Activated effector memory CD4-positive, alpha-beta T cell treated with Interleukin-2 at 50 U/mL for 16 hours (primary cell): ENCODE results near the gene DGCR8.

Experiments used
- DNase-seq: peaks from one replicate; pipeline ENCODE4 v3.0.0-alpha.2; 2020

DGCR8 gene

DNA sequence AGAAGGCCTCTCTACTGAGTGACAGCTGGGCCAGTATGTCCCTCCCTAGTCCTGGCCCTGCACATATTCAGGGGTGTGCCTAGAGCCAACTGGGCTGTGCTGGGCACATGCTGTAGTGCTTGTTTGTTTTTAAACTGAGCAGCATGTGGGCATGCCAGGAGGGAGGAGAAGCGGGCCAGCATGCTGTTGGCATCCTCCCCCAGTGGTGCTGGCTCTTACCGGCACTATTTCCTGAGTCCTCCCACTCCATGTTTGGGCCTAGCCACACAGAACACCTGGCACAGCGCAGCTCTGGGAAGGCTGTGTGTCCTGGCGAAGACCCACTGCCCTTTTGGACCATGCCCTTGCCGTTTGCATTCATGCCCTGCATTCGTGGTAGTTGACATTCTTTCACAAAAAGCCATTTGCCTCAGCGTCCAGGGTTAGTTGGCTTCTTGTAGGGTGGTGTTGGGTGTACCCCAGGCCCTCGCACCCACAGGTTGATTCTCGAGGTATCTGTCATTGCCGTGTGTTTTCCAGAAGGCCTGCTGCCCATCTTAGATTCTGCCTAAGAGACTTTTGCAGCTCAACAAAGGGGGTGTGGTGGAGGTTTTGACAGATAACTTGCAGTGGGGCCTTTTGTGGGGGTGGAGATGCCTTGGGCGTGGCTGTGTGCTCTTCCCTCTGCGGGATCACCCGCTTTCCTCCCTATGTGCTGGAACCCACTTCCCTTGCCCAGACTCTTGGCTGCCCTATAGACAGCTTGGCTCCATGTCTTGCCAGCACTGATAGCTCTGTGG lies 13.6 kb downstream of the DGCR8 start:
- DNase-seq = no peak

DNA sequence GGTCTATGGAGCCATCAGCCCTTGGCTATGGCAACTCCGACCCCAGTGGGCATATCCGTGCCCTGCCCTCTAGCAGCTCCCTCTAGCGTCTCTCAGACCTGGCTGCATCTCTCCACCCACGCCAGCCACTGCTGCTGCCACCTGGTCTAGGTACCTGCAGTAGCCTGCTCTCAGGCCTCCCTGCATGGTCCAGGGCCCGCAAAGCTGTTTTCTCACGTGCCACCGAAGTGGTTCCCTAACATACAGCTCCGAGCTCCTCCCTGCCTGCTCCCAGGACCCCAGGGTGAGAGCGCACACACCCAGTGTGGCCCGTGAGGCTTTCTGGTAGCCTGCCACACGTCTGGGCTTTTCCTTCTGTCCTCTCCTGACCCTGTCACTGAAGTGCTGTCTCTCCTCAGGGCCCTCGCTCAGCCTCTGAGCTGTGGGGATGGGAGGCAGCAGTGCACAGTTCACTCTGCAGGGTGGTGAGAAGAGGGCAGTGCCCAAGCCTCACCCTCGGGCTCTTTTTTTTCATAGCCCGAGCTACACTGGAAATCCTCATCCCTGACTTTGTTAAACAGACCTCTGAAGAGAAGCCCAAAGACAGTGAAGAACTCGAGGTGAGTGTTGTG lies 14.3 kb downstream of the DGCR8 start:
- DNase-seq = no peak

- no peak for DNase-seq
Measured at GRCh38 chr22:20095521-20095920, 15.5 kb downstream of the DGCR8 start.

DNA sequence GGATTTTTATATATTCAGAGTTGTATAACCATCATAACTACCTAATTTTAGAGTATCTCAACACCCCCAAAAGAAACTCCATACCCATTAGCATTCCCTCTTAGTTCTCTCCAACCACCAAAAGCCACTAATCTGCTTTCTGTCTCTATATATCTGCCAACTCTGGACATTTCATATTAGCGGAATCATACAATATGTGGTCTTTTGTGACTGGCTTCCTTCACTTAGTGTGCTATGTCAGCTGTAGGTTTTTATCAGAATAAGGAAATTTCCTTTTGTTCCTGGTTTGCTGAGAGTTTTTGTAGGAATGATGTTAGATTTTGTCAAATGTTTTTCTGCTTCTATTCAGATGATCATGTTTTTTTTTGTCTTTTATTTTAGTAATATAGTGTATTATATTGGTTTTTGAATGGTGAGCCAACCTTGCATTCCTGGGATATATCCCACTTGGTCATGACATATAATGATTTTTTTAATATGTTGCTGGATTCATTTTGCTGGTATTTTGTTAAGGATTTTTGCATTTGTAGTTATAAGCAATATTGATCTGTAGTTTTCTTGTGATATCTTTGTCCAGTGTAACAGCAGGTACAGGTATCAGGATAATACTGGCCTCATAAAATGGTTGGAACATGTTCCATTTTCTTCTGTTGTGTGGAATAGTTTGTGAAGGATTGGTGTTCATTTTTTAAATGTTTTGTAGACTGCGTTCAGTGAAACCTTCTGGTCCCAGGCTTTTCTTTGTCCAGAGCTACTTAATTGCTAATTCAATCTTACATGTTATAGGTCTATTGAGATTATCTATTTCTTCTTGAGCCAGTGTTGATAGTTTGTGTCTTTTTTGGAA lies 16.8 kb downstream of the DGCR8 start:
- DNase-seq = no peak

DNA sequence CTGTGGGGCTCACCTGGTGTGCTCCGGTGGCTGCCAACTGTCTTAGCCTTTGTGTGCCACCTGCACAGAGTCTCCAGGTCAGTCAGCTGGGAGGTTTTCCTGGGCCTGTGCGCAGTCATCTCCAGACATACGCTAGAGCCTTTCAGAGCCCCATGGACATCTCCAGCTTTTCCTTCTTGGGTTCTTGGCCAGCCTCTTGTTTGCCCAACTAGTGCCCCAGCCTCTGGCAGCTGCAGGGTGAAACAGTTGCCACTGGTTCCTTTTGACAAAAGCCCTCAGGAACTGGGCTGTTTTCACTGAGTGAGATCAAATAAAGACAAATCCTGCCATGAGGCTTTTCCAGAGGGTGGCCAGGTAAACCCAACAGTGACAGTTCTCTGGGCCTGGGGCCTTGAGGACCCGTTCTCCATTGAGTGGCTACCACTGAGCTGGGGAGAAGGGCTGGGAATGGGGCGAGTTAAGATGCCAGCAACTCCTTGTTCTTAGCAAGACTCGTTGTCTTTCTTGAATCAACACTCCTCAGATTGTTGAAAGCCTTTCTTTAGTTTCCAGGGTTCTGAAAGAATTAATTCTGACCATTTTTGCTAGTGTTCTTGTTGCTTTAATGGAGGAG lies 19.2 kb downstream of the DGCR8 start:
- no peak for DNase-seq

DNA sequence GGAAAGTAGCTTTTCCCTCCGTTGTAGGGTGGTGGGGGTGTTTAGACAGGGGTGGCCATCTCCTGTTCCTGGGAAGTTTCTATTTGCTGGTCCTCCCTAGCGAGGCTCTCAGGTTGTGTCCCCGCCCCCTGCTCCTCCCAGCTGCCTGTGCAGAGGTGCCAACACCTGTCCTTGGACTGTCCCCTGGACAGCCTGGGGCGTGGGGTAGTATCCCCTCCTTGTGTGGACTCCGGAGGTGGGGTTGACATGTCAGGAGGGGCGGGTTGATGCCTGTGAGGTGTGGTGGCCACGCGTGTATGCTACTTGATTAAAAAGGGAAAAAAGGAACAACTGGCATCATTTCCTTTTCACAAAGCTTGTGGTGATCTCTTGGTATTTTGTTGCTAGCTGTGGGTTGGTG lies 21.6 kb downstream of the DGCR8 start:
- DNase-seq = no peak

DNA sequence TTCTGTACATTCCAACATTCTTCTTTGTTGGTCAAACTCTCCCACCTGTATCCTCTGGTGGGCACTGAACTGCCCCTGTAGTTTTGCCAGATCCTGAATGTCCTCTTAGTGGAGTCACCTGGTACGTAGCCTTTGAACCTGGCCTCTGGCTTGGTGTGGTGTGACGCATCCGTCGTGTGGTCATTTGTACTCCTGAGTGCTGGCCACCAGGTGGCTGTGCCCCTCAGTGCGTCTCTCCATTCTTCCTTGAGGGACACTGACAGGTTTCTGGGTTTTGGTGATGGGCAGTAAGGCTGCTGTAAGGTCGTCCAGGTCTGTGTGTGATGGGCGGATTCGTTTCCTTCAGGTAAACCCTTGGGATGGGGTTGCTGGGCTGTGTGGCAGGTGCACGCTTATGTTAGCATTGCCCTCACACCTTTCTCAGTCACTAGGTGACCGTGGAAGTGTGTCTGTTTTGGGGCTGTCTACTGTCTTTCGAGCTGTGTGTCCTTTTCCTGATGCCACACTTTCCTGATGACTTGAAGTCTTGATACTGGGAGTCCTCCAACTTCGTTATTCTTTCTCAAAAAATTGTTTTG lies 22.3 kb downstream of the DGCR8 start:
- no peak for DNase-seq

DNA sequence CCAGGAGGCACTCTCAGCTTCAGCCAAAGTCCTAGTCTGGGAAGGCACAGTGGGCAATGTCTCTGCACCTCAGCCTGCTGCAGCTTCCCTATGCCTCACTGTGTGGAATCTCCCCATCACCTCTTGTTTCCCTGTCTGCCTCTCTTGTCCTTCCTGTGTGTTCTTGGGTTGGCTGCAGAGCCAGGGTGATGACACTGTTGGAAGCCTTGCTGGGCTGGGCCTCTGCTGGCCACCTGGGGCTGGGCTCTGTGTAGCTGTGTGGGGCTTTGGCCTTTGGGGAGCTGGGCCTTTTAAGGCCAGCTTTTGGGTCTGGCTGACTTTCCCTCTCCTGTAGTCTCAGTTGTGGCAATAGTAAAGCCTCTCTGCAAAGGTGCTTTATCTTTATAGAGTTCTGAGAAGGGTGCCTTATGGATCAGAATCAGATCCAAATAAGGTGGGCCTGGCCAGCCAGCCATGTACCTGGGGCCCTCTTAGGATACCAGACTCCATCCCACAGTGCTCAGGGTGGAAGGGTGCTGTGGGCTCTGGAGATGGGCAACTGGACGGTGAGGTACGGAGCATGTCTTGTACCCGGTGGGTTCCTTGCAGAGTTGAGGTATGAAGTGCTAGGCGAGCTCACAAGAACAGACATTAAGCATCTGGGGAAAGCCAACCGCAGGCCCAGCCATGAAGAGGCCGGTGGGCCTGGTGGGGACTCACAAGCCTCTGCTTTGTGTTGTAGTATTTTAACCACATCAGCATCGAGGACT lies 25.6 kb downstream of the DGCR8 start:
- DNase-seq = no peak

DNA sequence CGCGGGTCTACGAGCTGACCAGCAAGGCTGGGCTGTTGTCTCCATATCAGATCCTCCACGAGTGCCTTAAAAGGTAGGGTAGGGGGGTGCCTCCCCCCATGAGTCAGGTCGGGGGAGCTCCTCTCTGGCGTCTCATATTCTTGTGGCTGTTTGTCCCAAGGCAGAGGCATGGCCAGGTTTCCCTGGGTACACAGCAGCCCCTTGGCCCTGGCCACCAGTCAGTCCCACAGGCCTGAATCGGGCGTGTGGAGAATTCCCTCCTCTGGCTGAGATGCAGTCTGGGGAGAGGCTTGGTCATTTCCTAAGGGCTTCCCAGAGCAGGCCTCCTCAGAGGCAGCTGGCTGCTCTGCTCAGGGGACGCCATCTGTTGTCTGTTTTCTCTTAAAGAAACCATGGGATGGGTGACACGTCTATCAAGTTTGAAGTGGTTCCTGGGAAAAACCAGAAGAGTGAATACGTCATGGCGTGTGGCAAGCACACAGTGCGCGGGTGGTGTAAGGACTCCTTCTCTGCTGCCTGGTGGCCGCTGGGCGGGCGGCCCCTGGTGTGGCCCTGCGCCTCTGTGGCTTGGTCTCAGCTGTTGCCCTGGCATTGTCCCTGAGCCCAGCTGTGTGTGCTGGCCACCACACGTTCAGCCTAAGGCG lies 26.3 kb downstream of the DGCR8 start:
- DNase-seq = no peak

- DNase-seq = no peak
Measured at GRCh38 chr22:20106849-20107237, 26.8 kb downstream of the DGCR8 start.

DNA sequence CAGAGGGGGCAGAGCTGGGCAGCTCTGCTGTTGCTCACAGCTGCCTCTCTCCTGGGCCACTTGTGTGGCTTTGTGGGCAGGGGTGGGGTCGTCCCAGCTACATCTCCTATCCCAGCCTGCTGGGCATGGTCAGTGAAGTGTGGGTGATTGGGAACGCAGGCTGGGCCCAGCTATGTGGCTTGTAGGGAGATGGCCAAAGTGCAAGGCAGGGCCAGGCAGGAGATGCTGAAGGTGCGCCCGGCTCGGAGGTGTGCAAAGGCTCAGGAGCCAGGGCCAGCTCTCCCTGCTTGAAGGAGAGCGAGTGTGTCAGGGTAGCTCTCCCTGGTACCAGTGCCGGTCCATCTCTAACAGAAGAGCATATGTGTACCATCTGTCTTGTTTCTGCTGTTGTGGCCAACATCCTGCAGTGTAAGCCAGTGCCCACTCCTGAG lies 27.4 kb downstream of the DGCR8 start:
- no peak for DNase-seq

GRCh38 chr22:20107951-20108756 lies 28.1 kb downstream of the DGCR8 start:
- DNase-seq = no peak

- no peak for DNase-seq
Measured at GRCh38 chr22:20108757-20109230, 28.8 kb downstream of the DGCR8 start.

DNA sequence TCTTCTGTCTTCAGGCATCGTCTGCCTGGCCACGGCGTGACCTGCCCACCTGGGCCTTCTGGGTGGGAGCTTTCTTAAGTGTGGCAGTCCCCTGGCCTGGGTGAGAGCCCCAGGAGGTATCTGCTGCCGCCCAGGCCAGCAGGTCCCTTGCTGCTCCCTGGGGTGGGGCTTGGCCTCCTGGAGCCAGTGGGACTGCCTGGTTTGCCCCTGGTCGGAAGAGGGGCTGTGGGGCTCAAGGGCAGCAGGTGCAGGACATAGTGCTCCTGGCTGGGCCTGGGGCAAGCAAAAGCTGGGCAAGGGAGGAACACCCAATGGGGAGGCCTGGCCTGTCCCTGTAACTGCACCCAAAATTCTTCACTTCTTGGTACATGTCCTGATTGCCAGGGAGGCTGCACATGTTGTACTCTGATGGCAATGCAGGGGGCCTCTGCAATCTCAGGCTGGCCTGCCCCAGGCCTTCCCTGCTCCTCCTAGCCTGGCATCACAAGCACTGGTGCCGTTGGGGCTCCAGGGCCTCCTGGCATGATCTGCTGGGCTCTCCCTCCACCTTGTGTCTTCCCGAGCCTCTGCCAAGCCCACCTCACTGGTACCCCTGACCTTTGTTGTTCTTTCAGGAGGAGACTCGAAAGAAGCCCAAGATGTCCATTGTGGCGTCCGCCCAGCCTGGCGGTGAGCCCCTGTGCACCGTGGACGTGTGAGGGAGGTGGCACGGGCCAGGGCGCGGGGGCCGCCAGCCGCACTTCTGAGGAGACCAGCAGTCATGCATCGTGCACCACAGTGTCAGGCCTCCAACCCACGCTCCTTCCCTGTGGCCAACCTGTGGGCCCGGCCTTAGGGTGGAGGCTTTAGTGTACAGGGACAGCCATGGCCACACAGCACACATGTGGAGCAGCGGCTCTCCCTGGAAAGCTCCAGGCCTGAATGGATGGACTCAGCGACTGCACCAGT lies 29.6 kb downstream of the DGCR8 start:
- no peak for DNase-seq

DNA sequence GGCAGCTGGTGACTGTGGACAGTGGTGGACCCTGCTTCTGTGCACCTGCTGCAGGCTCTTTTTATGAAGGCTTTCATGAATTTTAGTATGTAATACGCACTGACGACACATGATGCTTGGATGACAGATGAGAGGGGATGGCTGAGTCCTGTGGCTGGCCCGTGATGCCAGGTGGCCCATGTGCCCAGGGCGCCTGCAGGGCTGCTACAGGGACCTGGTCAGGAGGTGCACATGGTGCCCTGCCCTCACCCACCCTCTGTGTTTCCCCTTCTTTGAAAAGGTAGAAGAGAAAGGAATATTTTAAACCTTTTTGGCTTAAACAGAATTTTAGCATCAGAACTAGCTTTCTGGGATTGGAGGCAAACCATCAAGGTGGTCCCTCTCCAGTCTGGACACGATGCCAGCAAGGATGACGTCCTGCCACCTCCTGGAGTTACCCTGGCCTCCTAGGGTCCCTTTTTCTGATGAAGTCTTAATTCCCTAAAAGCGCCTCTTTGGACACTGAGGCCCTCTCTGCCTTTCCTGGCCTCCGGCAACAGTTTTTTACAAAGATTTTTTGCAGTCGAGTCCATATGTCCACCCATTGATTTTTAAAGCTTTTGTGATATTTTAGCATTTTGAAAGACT lies 30.4 kb downstream of the DGCR8 start:
- DNase-seq = no peak

DNA sequence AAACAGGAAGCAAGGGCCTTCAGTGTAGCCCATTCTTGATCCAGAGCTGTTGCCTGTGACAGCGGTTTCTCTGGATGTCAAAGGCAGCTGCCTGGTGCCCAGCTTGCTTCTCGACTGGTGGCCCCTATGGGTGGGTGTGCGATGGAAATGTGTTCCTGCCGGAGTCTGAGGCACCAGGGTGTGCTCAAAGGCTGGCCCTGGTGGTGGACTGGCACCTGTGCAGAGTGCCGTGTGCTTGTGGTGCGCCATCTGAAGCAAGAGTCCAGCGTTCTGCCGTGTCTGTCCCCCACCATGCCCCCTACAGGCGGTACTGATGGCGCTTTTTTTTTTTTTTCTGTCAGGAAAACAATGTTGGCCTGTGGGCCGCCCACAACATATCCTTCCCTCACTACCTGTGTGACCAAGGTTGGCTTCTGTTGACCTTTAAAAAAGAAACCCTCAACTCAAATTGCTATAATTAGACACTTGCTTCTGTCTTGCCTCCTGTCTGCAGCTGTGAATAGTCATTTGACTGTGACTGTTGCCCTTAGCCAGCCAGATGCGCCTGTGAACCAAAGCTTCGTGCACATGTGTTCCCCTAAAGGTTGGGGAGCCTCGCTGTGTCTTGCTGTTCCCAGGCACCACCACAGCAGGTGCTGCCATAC lies 31.1 kb downstream of the DGCR8 start:
- no peak for DNase-seq

DNA sequence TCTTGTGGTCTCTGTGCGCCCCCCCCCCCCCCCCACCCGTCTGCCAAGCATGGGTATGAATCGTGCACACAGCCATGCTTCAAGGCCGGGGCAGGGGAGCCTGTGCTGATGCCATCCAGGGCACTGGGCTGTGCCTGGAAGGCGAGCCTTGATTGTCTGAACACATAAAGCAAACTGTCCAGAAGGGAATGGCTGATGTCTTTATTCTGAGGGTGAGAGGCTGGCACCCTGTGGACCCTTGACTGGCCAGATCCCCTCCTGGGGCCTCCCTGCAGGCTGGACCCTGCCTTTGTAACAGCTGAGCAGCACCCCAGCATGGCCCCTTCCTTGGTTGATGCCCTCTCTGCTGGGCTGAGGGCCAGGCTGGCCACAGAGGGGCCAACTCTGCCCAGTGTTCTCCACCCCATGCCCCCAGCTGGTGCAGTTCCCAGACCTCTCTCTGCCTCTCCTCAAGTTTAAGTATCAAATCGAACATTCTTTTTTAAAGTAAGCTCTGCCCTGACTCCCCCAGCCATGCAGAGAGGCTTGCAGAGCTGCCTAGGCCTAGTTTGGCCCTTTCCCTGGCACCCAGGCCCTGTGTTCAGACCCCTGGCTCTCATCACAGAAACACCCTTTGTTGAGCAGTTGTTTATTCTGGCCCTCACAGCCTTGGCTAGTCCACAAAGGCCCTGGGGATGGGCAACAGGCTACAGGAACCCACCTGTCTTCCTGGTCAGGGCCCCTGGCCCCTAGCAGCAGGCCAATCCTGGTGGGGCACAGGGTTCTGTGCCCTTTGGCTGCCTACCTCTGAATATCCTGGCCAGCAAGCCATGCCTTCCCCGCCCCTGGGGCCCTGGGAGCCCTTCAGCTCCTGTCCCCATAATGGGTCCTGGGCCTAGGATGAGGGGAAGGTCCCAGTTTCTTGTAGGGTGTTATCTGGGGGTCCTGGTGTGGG lies 31.9 kb downstream of the DGCR8 start:
- no peak for DNase-seq
